Keratinocyte (primary cell): ENCODE measurements around the gene PTPRD.

Experiments
- EZH2 ChIP-seq: IDR thresholded peaks from one replicate; pipeline ENCODE4 v1.6.1; 2012; ENCODE audit warnings: inconsistent platforms, mild to moderate bottlenecking, low read length, moderate library complexity
- TF ChIP-seq, protein P1 (sequence below), 3 experiments: IDR thresholded peaks in 1 of 3; conservative IDR thresholded peaks in 1 of 3; optimal IDR thresholded peaks in 1 of 3; 2 replicates in 2 of 3; 3 replicates in 1 of 3; pipeline versions ENCODE3 to v1.5.1; 2011; ENCODE audit warnings: low read length in 3 of 3, mild to moderate bottlenecking in 3 of 3, moderate library complexity in 2 of 3, control low read depth in 1 of 3, inconsistent platforms in 1 of 3; ENCODE audit not compliant: insufficient read depth in 2 of 3; ENCODE audit errors: extremely low read depth in 1 of 3

DNA sequence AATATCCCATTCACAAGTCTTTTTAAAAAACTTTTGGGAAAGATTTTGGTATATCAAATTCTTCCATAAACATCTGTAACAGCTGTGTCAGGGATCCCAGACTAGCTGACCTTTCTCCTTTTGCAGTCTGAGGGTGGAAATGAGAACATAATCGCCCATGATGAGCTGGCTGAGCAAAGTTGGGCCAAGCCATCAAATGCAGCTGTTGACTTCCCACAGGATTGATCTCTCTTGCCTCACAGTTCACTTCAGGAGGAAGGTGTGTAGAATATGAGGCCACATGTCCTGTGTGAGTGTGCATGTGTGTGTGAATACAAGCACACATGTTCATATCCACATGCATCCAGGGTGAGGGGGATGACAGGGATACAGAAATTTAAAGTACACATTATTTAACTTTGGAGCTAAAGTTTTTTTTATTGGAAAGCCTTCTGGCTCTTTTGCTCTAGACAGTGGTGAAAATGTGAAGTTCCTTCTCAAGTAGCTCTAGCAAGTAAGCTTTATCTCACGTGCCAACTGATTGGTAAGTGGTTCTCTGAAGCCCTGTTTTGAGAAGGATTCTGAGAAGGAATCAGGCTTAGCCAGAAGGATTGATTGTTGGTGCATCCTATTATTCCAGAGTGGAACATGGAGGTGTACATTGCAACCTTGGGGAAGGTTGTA is 2344.5 kb downstream of the PTPRD start:
- TF ChIP-seq, protein P1, sequence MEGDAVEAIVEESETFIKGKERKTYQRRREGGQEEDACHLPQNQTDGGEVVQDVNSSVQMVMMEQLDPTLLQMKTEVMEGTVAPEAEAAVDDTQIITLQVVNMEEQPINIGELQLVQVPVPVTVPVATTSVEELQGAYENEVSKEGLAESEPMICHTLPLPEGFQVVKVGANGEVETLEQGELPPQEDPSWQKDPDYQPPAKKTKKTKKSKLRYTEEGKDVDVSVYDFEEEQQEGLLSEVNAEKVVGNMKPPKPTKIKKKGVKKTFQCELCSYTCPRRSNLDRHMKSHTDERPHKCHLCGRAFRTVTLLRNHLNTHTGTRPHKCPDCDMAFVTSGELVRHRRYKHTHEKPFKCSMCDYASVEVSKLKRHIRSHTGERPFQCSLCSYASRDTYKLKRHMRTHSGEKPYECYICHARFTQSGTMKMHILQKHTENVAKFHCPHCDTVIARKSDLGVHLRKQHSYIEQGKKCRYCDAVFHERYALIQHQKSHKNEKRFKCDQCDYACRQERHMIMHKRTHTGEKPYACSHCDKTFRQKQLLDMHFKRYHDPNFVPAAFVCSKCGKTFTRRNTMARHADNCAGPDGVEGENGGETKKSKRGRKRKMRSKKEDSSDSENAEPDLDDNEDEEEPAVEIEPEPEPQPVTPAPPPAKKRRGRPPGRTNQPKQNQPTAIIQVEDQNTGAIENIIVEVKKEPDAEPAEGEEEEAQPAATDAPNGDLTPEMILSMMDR (optimal IDR thresholded peaks at IDR 0.05 in 1 of 3, IDR thresholded peaks at IDR 0.05 in 1 of 3, conservative IDR thresholded peaks at IDR 0.05 in 1 of 3; ENCODE audit: extremely low read depth in 1 of 3, insufficient read depth in 2 of 3, low read length in 3 of 3) = no peak
- no peak for TF ChIP-seq EZH2
